Activated CD8-positive, alpha-beta memory T cell treated with anti-CD3 and anti-CD28 coated beads, Interleukin-2, amount 10 ng/mL, durations not matched to agents 7 days and 5 days (primary cell): ENCODE results near the gene CHD5. TPM values are rescaled to one million over a fixed set of nuclear protein-coding genes. Genes with fewer than 3 reads are reported as not detected.
"Not testable (repeated sequence)": the region's sequence is repeated elsewhere in the genome, so short reads cannot be mapped to it uniquely, and the experiment has no call there.

ENCODE experiments used
- ATAC-seq: fragments of 150-1000 bp; cut with Tn5 transposase; one replicate; pipeline ENCODE4 v1.10.0; 2021; ENCODE audit warnings: moderate library complexity
- CTCF ChIA-PET: fragments of 350-600 bp; sonication (Branson Sonifier 250); formaldehyde crosslinking; loops from one replicate; lab custom pipeline; 2021; ENCODE audit warnings: antibody characterized with exemption; lab: Charles Lee
- DNase-seq: peaks from one replicate; pipeline ENCODE4 v3.0.0-alpha.2; 2020
- H3K27ac Mint-ChIP-seq: one replicate; pipeline ENCODE4 v1.8.0; 2021; ENCODE audit warnings: mild to moderate bottlenecking, mixed read lengths
- H3K27me3 Mint-ChIP-seq: one replicate; pipeline ENCODE4 v1.8.0; 2021; ENCODE audit warnings: mixed read lengths
- H3K36me3 Mint-ChIP-seq: one replicate; pipeline ENCODE4 v1.8.0; 2021; ENCODE audit warnings: mild to moderate bottlenecking, mixed read lengths
- H3K4me1 Mint-ChIP-seq: one replicate; pipeline ENCODE4 v1.8.0; 2021; ENCODE audit warnings: mixed read lengths
- H3K4me3 Mint-ChIP-seq: one replicate; pipeline ENCODE4 v1.8.0; 2021; ENCODE audit warnings: mild to moderate bottlenecking, moderate library complexity, mixed read lengths
- H3K9me3 Mint-ChIP-seq: one replicate; pipeline ENCODE4 v1.8.0; 2022; ENCODE audit warnings: low read depth, mixed read lengths
- total RNA-seq, 2 experiments: library from RNA; stranded (reverse); gene quantifications; one replicate each; pipeline ENCODE4 v1.2.3, GENCODE V29; 2021

CHD5 gene
- total RNA-seq, 2 experiments from 2014 or later: 0.47 to 1.1 TPM

GRCh38 chr1:6086358-6086757 is 93.8 kb downstream of the CHD5 start:
- Mint-ChIP-seq H3K27me3 (no peaks in the 10 kb centered on the region), H3K4me3 (no peak overlapping the region), H3K27ac (no peak overlapping the region), H3K36me3 (peaks cover 27% of the 10 kb centered on the region), H3K9me3 (no peaks in the 10 kb centered on the region), H3K4me1 (no peaks in the 10 kb centered on the region)
- CTCF ChIA-PET: no interaction called here
- DNase-seq (no peak), ATAC-seq (no peak)

- no peaks in the 10 kb centered on the region for H3K4me1 Mint-ChIP-seq
- H3K27me3 Mint-ChIP-seq: no peaks in the 10 kb centered on the region
- no peak overlapping the region for H3K27ac Mint-ChIP-seq
- peaks cover 27% of the 10 kb centered on the region for H3K36me3 Mint-ChIP-seq
- DNase-seq (no peak), ATAC-seq (no peak)
- CTCF ChIA-PET: no interaction called here
- no peak overlapping the region for H3K4me3 Mint-ChIP-seq
- no peaks in the 10 kb centered on the region for H3K9me3 Mint-ChIP-seq
These were observed 94.5 kb downstream of the CHD5 start for GRCh38 chr1:6085666-6086065.

GRCh38 chr1:6084781-6085495 is 95.2 kb downstream of the CHD5 start:
- H3K27ac Mint-ChIP-seq: no peak overlapping the region
- H3K4me3 Mint-ChIP-seq: no peak overlapping the region
- peaks cover 29% of the 10 kb centered on the region for H3K36me3 Mint-ChIP-seq
- DNase-seq (no peak), ATAC-seq (no peak)
- H3K4me1 Mint-ChIP-seq: no peaks in the 10 kb centered on the region
- CTCF ChIA-PET: interaction anchor here (0.6 kb wide), 1 partner anchor 95 kb away, joined by 3 read pairs; no protein-coding TSS in a partner anchor
- no peaks in the 10 kb centered on the region for H3K27me3 Mint-ChIP-seq
- H3K9me3 Mint-ChIP-seq: no peaks in the 10 kb centered on the region

- no peak overlapping the region for H3K4me3 Mint-ChIP-seq
- no peaks in the 10 kb centered on the region for H3K9me3 Mint-ChIP-seq
- no peaks in the 10 kb centered on the region for H3K27me3 Mint-ChIP-seq
- no peak overlapping the region for H3K27ac Mint-ChIP-seq
- H3K4me1 Mint-ChIP-seq: no peaks in the 10 kb centered on the region
- ATAC-seq (no peak), DNase-seq (no peak)
- H3K36me3 Mint-ChIP-seq: peaks cover 35% of the 10 kb centered on the region
- CTCF ChIA-PET: no interaction called here
These were observed 96.2 kb downstream of the CHD5 start for GRCh38 chr1:6083801-6084446.

- no peaks in the 10 kb centered on the region for H3K27me3 Mint-ChIP-seq
- H3K36me3 Mint-ChIP-seq: peaks cover 37% of the 10 kb centered on the region
- no peaks in the 10 kb centered on the region for H3K4me1 Mint-ChIP-seq
- H3K9me3 Mint-ChIP-seq: no peaks in the 10 kb centered on the region
- no peak overlapping the region for H3K27ac Mint-ChIP-seq
- H3K4me3 Mint-ChIP-seq: no peak overlapping the region
- ATAC-seq (no peak), DNase-seq (no peak)
- CTCF ChIA-PET: no interaction called here
These were observed 96.7 kb downstream of the CHD5 start for GRCh38 chr1:6083385-6083784.

- DNase-seq (no peak), ATAC-seq (no peak)
- no peaks in the 10 kb centered on the region for H3K4me1 Mint-ChIP-seq
- H3K27ac Mint-ChIP-seq: no peak overlapping the region
- H3K4me3 Mint-ChIP-seq: no peak overlapping the region
- H3K9me3 Mint-ChIP-seq: no peaks in the 10 kb centered on the region
- no peaks in the 10 kb centered on the region for H3K27me3 Mint-ChIP-seq
- CTCF ChIA-PET: no interaction called here
- peaks cover 38% of the 10 kb centered on the region for H3K36me3 Mint-ChIP-seq
These were observed 97.6 kb downstream of the CHD5 start for GRCh38 chr1:6082430-6082971.

GRCh38 chr1:6081901-6082300 is 98.2 kb downstream of the CHD5 start:
- Mint-ChIP-seq H3K4me1 (no peaks in the 10 kb centered on the region), H3K4me3 (no peak overlapping the region), H3K9me3 (no peaks in the 10 kb centered on the region), H3K27ac (no peak overlapping the region), H3K36me3 (peaks cover 44% of the 10 kb centered on the region), H3K27me3 (no peaks in the 10 kb centered on the region)
- no peak for ATAC-seq
- CTCF ChIA-PET: no interaction called here
- DNase-seq: no peak

GRCh38 chr1:6080469-6080868 is 99.7 kb downstream of the CHD5 start:
- H3K4me3 Mint-ChIP-seq: no peak overlapping the region
- no peaks in the 10 kb centered on the region for H3K9me3 Mint-ChIP-seq
- peaks cover 43% of the 10 kb centered on the region for H3K36me3 Mint-ChIP-seq
- no peaks in the 10 kb centered on the region for H3K4me1 Mint-ChIP-seq
- no peaks in the 10 kb centered on the region for H3K27me3 Mint-ChIP-seq
- ATAC-seq: no peak
- DNase-seq: no peak
- H3K27ac Mint-ChIP-seq: no peak overlapping the region
- CTCF ChIA-PET: no interaction called here

GRCh38 chr1:6077919-6078318 is 102.2 kb downstream of the CHD5 start:
- CTCF ChIA-PET: no interaction called here
- H3K27ac Mint-ChIP-seq: no peak overlapping the region
- peaks cover 44% of the 10 kb centered on the region for H3K36me3 Mint-ChIP-seq
- H3K27me3 Mint-ChIP-seq: no peaks in the 10 kb centered on the region
- DNase-seq (no peak), ATAC-seq (no peak)
- H3K4me3 Mint-ChIP-seq: no peak overlapping the region
- H3K9me3 Mint-ChIP-seq: no peaks in the 10 kb centered on the region
- H3K4me1 Mint-ChIP-seq: no peaks in the 10 kb centered on the region

- no peak for DNase-seq
- Mint-ChIP-seq H3K27me3 (no peaks in the 10 kb centered on the region), H3K4me3 (no peak overlapping the region), H3K27ac (no peak overlapping the region), H3K36me3 (peaks cover 44% of the 10 kb centered on the region), H3K9me3 (no peaks in the 10 kb centered on the region), H3K4me1 (no peaks in the 10 kb centered on the region)
- CTCF ChIA-PET: no interaction called here
- ATAC-seq: no peak
These were observed 102.6 kb downstream of the CHD5 start for GRCh38 chr1:6077506-6077905.

- ATAC-seq, H3K27ac Mint-ChIP-seq, CTCF ChIA-PET, H3K4me1 Mint-ChIP-seq, H3K9me3 Mint-ChIP-seq, H3K27me3 Mint-ChIP-seq, DNase-seq, H3K4me3 Mint-ChIP-seq: not testable (repeated sequence)
- peaks cover 42% of the 10 kb centered on the region for H3K36me3 Mint-ChIP-seq
These were observed 103.1 kb downstream of the CHD5 start for GRCh38 chr1:6077061-6077460.

- ATAC-seq: no peak
- H3K36me3 Mint-ChIP-seq: peaks cover 37% of the 10 kb centered on the region
- no peak overlapping the region for H3K4me3 Mint-ChIP-seq
- H3K27ac Mint-ChIP-seq: no peak overlapping the region
- CTCF ChIA-PET: interaction anchor here (1.1 kb wide), 1 partner anchor 565 kb away, joined by 3 read pairs; no protein-coding TSS in a partner anchor
- H3K9me3 Mint-ChIP-seq: no peaks in the 10 kb centered on the region
- no peaks in the 10 kb centered on the region for H3K4me1 Mint-ChIP-seq
- H3K27me3 Mint-ChIP-seq: no peaks in the 10 kb centered on the region
- no peak for DNase-seq
These were observed 104.4 kb downstream of the CHD5 start for GRCh38 chr1:6075748-6076147.

- CTCF ChIA-PET: interaction anchor here (1.2 kb wide), 1 partner anchor 21 kb away, joined by 3 read pairs; no protein-coding TSS in a partner anchor
- DNase-seq (no peak), ATAC-seq (no peak)
- Mint-ChIP-seq H3K36me3 (peaks cover 30% of the 10 kb centered on the region), H3K9me3 (no peaks in the 10 kb centered on the region), H3K27me3 (no peaks in the 10 kb centered on the region), H3K4me3 (no peak overlapping the region), H3K27ac (peak overlapping the region; percentile 40), H3K4me1 (no peaks in the 10 kb centered on the region)
These were observed 105.8 kb downstream of the CHD5 start for GRCh38 chr1:6074192-6074901.
